Lower leg skin (tissue), 4 donors: ENCODE measurements around the gene LAMP5. TPM values are rescaled to one million over a fixed set of nuclear protein-coding genes. Genes with fewer than 3 reads are reported as not detected.

ENCODE experiments used
- DNase-seq, 2 donors: peaks; one replicate each; pipeline ENCODE4 v3.0.0-alpha.2; 2019; ENCODE audit warnings: low spot score in 2 of 2
- H3K4me3 ChIP-seq: fragments of 200-600 bp; sonication (generic); 2 replicates; pipeline ENCODE4 v1.5.1; 2017; ENCODE audit warnings: mild to moderate bottlenecking, low read depth; ENCODE audit not compliant: poor library complexity, severe bottlenecking
- CTCF ChIP-seq, 3 donors: fragments of 450-650 bp; IDR thresholded peaks; one replicate each; pipeline ENCODE4 v1.5.1; 2016; ENCODE audit warnings: antibody characterized with exemption in 3 of 3, mild to moderate bottlenecking in 3 of 3, moderate library complexity in 2 of 3
- POLR2A ChIP-seq, 2 donors: fragments of 450-650 bp; IDR thresholded peaks; one replicate each; pipeline ENCODE4 v1.6.1; 2016 to 2017; ENCODE audit warnings: antibody characterized with exemption in 2 of 2, mild to moderate bottlenecking in 1 of 2, moderate library complexity in 1 of 2
- WGBS, 2 donors: methylation state at CpG; one replicate each; pipeline ENCODE4 v1.1.5; 2018; 5-methylcytosine and 5-hydroxymethylcytosine counted together
- intact Hi-C: fragments of 100-400 bp; cut with DNase I; formaldehyde crosslinking; loops from one replicate; pipeline ENCODE4 v1.15.0; 2023; ENCODE audit warnings: low total_unique reads
- total RNA-seq, 4 donors: library from RNA; depleted of rRNA; stranded (reverse); fragments of >200 nt; gene quantifications; one replicate each; pipeline ENCODE4 v1.1.0, GENCODE V29; 2016

LAMP5 gene
- total RNA-seq, 4 donors from 2014 or later = 0.16 to 0.19 TPM; not detected in 2

DNA sequence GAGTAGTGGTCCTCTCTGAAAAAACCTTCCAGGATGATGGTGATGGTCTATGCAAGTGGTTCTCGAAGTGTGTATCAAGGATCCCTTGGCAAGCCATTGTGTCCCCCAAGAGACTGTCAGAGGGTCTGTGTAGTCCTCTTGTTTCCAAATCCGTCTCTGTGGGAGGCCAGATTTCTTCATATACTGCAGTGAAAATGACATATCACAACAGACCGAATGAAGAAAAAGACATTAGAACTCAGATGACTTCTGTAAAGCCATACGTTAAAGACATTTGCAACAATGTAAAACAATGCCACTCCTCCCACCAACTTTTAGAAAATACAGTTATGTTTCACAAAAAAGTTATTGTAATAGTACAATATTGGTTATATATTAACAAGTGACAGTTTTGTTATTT lies 27.2 kb upstream of the LAMP5 start:
- TF ChIP-seq CTCF (IDR thresholded peaks at IDR 0.05) (no peak), POLR2A (IDR thresholded peaks at IDR 0.05) (no peak)
- H3K4me3 ChIP-seq = no peak overlapping the region
- intact Hi-C loops = no loop called here
- DNase-seq = no peak
- WGBS, 2 donors = 81 to 84% methylated on average over 4 of the region's 4 CpGs

- no peak for DNase-seq
- H3K4me3 ChIP-seq = no peak overlapping the region
- intact Hi-C loops = no loop called here
- 35 to 38% methylated on average over 2 of the region's 2 CpGs for WGBS, 2 donors
- TF ChIP-seq POLR2A (IDR thresholded peaks at IDR 0.05) (no peak), CTCF (IDR thresholded peaks at IDR 0.05) (no peak)
Measured at GRCh38 chr20:9488063-9488462, 26.3 kb upstream of the LAMP5 start.

DNA sequence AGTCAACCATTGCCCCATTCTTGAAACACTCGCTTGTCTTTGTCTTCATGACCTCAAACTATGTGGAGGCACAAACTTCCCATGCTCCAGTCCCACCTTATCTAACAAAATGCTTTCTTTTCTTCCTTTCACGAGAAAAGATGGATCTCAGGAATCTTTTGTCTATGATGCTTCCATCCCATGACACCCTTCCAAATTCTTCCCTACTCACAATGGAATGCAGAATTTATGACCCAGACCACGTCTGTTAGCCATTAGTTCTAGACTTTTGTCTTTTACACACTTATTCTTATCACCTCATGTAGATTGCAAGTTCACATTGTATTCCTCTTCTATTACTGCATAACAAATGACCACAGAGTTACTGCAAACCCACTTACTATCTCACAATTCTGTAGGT lies 24.2 kb upstream of the LAMP5 start:
- intact Hi-C loops = no loop called here
- TF ChIP-seq POLR2A (IDR thresholded peaks at IDR 0.05) (no peak), CTCF (IDR thresholded peaks at IDR 0.05) (no peak)
- 64 to 69% methylated on average over 3 of the region's 3 CpGs for WGBS, 2 donors
- no peak overlapping the region for H3K4me3 ChIP-seq
- no peak for DNase-seq

- WGBS, 2 donors = 86 to 96% methylated on average over 3 of the region's 3 CpGs
- no peak for DNase-seq
- intact Hi-C loops = no loop called here
- H3K4me3 ChIP-seq = no peak overlapping the region
- no peak for TF ChIP-seq CTCF (IDR thresholded peaks at IDR 0.05)
- TF ChIP-seq POLR2A (IDR thresholded peaks at IDR 0.05) = no peak
Measured at GRCh38 chr20:9490631-9491030, 23.8 kb upstream of the LAMP5 start.

DNA sequence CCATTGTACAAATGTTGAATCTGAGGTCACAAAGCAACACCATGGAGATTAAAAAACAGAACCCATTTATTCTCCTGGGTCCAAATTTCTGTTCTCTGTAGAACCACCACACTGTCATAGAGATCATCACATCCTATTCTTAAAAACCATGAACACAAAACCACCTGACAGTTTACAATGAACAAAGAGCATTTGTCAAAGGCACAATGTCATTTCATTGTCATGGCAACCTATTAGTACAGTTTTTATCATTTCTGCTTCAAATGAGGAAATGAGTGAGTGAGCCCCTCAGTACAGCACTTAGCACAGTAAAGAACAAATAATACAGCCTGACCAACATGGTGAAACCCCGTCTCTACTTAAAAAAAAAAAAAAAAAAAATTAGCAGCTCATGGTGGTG lies 23.1 kb upstream of the LAMP5 start:
- TF ChIP-seq POLR2A (IDR thresholded peaks at IDR 0.05) = no peak
- no peak for TF ChIP-seq CTCF (IDR thresholded peaks at IDR 0.05)
- WGBS, 2 donors = 72 to 88% methylated on average over 1 of the region's 1 CpG
- no peak for DNase-seq
- H3K4me3 ChIP-seq = no peak overlapping the region
- intact Hi-C loops = no loop called here

DNA sequence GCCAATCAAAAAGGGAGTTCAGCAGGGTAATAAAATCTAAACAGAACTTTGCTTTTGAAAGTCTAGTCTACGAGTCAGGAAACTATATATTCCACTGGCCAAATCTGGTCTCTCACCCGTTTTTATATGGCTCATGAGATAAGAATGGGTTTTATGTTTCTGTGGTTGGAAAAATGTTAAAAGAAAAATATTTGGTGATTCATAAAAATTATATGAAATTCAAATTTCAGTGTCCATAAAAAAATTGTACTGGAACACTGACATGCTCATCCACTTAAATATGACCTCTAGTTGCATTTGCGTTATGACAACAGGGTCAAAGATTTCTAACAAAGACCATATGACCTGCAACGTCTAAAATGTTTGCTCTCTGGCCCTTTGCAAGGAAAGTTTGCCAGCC lies 22.3 kb upstream of the LAMP5 start:
- WGBS, 2 donors = 53 to 54% methylated on average over 4 of the region's 4 CpGs
- H3K4me3 ChIP-seq = no peak overlapping the region
- intact Hi-C loops = no loop called here
- TF ChIP-seq POLR2A (IDR thresholded peaks at IDR 0.05) (no peak), CTCF (IDR thresholded peaks at IDR 0.05) (no peak)
- no peak for DNase-seq
